ENCODE data around the gene LMO2.

Gene LMO2

DNA sequence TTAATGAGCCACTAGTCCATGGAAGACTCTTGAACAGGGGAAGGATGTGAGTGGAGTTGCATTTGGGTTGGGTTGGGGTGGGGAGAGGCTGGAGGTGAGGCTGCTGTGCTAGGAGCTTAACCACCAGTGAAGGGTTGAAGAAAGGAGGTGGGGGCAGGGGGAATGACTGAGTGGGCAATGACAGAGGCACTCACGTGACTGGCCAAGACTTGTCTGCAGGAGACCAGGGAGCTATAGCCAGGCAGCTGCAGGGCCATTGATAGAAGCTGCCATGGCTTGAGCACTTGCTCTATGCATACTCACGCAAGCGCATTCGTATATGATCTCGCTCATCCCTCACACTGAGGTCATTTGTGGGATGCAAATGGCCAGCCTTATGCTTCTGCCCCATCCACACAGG lies 4.0 kb downstream of the LMO2 start:
- no peak for DNase-seq (ENCODE audit: low read depth)

GRCh38 chr11:33885338-33886005 lies 6.4 kb downstream of the LMO2 start:
- DNase-seq (ENCODE audit: low read depth), result no peak

GRCh38 chr11:33884601-33885000 lies 7.3 kb downstream of the LMO2 start:
- no peak for DNase-seq (ENCODE audit: low read depth)

- no peak for DNase-seq (ENCODE audit: low read depth)
Measured at GRCh38 chr11:33884035-33884434, 7.8 kb downstream of the LMO2 start.

GRCh38 chr11:33881651-33882503 lies 10.0 kb downstream of the LMO2 start:
- no peak for DNase-seq (ENCODE audit: low read depth)

DNA sequence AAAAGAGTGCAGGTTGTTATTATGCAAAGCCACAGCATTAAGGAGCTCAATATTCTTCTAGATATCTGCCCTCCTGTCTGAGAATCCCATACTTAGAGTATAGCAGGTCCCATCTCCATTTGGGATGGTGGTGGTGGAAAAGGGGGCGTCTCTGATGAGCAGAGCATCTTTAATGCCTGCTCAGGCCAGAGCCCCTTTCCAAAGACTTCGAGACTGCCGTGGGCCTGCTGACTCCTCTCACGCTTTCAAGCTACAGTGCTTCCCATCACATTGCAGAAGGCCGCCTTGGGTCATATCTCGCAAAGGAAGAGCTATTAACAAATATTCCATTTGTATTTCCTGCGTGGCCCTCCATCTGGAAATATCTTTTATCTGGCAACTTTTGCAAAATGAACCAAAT lies 10.9 kb downstream of the LMO2 start:
- no peak for DNase-seq (ENCODE audit: low read depth)

DNA sequence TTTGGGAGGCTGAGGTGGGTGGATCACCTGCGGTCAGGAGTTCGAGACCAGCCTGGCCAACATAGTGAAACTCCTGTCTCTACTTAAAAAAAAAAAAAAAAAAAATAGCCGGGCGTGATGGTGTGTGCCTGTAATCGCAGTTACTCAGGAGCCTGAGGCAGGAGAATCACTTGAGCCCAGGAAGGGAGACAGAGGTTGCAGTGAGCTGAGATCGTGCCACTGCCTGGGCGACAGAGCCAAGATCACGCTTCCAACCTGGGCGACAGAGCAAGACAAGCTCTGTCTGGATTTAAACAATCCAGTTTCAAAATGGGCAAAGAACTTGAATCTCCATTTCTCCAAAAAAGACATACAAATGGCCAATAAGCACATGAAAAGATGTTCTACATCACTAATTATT lies 12.5 kb downstream of the LMO2 start:
- no peak for DNase-seq (ENCODE audit: low read depth)

DNA sequence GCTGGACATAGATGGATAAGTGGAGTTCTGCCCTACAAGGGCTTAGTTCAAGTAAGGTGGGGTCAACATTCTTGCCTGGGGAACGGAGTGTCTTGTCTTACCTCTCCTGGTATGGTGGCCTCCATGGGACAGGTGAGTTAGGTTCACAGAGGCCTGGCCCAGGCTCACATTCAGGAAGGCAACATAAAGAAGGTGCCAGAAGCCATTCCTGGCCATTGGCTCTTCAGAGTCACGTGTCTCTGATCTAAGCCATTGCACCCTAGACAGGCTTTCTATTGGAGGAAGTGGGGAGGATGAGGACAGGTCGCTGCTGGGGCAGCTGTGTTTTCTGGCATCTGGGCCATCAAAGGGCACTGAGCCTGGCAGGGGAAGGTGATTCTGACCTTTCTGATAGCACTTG lies 14.8 kb downstream of the LMO2 start:
- no peak for DNase-seq (ENCODE audit: low read depth)

DNA sequence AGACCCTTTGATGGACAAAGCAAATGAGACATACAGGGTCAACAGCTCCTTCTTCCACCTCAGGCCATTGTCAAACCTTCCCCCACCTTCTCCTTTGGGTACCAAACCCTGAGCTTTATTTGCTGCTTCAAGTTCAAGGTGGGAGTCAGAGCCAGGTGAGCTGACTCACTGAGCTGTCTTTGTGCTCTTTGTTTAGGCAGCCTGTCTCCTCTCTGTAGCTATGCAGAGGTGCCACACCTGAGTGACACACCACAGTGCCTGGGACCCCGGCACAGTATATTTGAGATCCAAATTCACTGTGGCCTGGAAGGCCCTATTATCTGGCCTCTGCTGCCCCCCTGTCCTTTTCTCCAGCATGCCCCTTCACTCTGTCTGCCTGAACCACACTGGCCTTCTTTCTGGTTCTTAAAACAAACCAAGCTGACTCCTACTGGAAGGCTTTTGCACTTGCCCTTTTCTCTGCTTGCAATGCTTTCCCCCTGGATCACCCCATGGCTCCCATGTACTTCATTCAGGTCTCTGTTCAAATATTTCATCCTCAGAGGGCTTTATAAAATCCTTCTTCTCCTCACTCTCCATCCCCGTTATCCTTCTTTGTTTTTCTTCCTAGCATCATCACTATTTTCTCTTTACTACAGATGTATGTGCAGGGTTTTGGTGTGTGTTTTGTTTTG lies 16.1 kb downstream of the LMO2 start:
- no peak for DNase-seq (ENCODE audit: low read depth)

DNA sequence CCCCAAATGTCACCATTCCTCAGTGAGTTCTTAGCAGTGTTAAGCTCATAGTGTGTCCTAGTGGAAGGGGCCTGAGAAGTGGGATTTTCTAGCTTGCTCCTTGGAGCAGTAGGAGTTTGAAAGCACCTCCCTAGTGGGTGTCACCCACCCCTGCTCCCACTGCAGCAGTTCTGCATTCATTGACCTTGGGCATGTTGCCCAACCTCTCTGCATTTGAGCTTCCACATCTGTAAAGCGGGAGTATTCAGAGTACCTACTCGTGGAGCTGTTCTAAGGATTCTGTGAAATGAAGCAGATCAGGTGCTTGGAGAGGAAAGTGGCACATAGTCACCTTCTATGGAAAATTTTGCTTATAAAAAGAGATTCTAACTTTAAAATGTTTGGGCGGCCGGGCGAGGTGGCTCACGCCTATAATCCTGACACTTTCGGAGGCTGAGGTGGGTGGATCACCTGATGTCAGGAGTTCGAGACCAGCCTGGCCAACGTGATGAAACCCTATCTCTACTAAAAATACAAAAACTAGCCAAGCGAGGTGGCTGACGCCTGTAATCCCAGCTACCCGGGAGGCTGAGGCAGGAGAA lies 16.9 kb downstream of the LMO2 start:
- no peak for DNase-seq (ENCODE audit: low read depth)

DNA sequence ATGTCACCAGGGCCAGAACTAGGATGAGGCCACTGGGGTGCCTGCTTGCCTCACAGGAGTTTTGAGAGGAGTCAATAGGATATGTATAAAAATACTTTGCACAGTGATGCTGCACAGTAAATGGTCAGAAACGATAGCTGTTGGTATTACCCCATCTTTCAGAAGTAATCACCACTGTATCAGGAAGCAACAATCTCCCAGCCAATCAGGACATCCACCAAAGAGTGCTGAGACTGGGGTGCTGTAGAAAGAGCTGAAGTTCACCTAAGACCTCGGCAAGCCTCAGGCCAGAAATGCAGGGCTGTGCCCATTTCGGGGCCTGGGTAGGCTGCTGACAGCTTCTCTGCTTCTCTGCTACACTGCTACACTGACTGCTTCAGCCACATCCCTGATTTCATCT lies 17.4 kb downstream of the LMO2 start:
- DNase-seq (ENCODE audit: low read depth), result no peak

DNA sequence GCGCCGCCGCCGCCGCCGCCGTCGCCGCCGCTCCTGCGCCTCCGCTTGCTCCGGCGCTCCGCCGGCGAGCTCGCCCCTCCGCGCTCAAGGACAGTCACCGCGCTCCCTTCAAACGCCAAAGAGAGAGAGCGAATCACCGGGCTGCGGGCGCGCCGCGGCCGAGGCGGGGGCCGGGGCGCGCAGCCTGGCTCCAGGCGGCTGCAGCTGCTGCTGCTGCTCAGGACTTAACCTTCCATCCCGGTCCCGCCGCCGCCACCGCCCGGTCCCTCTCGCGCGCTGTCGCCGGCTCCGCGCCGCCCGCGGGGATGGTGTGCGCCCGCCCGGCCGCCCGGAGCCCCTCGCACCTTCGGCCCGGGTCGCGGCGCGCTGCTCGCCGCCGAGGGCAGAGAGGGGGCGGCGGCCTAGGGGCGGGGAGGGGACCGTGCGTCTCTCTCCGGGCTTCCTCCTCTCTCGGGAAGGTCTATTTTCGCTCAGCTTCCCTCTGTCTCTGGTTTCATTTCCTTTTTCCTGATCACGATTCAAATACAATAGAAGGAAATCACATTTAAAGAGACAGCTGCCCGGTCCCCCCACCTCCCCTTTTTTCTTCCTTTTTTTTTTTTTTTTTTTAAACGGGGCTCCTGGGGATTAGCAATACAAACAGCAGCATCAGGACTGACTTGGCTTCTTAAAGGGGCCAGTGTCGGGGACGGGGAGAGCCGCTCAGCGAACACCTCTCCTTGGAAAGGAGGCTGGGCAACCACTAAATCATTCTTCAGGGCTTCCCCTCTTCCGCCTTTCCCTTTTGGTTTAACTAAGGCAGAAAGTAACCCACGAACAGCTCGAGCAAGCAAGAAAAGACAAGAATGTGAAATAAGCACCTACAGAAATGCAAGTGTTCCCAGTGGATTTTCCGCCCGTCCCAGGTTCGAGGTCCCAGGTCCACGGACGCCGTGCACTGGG lies 22.1 kb downstream of the LMO2 start:
- DNase-seq (ENCODE audit: low read depth), result no peak

DNA sequence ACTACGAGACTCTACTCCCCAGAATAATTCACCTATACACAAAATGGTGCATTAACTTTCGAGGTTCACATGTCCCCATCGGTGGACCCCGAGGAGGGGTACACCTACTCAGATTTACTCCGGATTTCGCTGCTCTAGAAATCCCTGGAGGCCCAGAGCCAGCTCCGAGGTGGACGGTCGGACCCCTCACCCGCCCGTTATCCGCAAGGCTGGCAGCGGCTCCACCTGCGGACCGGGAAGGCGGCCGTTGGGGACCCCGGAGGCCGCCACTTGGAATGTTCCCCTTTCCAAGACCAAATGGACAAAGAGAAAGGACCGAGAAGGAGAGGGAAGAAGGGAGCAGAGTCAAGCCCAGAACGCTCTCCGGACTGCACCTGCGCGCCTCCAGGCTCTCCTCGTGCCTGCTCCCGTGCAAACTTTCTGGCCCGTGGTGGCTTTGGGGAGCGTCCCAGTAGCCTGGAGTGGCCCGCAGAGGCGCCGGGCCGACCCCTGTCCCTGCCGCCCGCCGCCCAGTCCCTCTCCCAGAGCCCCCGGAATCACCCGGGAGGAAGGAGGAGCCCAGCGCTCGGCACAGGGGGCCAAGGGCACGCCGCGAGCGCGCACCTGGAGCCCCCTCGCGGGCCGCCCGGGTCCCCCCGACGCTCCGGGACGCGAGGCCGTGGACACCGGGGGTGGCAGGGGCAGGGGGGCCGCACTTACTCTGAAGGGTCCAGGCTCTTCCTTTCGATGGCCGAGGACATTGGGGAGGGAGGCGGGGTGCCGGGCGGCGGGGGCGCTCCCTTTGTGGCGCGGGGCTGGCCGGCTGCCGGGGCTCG lies 23.0 kb downstream of the LMO2 start:
- DNase-seq (ENCODE audit: low read depth), result no peak

- no peak for DNase-seq (ENCODE audit: low read depth)
Measured at GRCh38 chr11:33867996-33868646, 23.8 kb downstream of the LMO2 start.

DNA sequence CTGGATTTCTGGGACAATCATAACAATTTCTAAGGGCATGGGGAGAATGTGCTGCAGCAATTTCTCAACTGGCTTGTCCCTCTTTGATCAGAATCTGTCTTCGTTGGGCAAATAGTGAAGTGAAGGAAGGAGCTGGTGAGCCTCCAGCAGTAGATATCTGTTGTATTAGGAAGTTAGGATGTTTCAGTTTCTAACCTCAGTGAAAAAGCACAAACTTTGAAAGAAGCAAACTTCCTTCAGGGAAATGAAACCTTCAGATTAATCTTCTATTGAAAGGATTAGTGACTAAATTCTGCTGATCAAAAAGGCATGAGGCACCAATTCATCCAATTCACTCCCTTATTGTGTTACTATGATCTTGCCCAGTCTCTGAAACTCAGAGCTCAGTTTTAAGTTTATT lies 24.3 kb downstream of the LMO2 start:
- no peak for DNase-seq (ENCODE audit: low read depth)

GRCh38 chr11:33866936-33867335 lies 24.9 kb downstream of the LMO2 start:
- DNase-seq (ENCODE audit: low read depth), result no peak

DNA sequence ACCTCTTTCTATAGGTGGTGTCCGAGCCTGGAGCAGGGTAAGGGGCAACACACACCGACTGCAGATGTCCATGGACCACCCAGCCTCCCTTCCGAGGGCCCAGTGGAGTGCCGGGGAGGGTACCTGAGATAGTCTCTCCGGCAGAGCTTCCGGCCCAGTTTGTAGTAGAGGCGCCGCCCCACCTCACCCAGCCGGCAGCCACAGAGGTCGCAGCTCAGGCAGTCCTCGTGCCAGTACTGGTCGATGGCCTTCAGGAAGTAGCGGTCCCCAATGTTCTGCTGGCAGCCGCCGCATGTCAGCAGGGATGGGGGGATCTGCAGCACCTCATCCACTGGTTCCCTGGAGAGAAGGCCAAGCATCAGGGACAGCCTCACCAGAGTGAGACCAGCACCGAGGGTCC lies 27.4 kb downstream of the LMO2 start:
- no peak for DNase-seq (ENCODE audit: low read depth)

DNA sequence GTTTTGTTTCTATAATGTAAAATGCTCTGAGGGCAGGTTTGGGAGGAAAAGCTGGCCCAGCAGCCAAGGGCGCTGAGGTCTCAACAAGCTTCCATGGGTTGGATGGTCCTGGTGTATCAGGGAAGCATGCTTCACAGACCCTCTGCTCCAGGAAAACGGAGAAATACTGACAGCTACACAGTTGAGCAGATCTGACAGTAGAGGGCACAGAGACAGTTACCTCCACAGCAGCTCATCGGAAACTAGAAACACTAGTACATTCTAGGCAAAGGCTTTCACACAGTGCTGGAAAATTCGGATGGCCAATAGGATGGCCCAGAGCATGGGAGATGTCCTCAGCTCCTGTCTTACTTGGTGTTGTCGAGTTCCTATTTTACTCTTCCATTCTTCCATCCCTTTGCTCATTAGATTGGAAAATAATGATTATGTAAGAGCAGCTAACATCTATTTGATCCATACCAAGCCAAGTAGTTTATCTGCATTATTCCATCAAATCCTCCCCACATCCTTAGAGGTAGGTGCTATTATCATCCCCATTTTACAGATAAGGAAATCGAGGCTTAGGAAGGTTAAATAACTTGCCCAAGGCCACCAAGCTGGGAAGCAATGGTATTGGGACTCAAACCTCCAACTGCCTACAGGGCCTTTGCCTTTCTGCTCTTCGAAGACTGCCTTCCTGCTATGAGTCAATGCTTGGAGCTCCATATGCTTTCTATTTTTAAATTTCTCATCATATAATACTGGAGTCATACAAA lies 28.3 kb downstream of the LMO2 start:
- no peak for DNase-seq (ENCODE audit: low read depth)

GRCh38 chr11:33861941-33862589 lies 29.8 kb downstream of the LMO2 start:
- no peak for DNase-seq (ENCODE audit: low read depth)
